ENCODE measurements around the gene VAMP4. TPM values are rescaled to one million over a fixed set of nuclear protein-coding genes. Genes with fewer than 3 reads are reported as not detected.
"Not testable (repeated sequence)": the region's sequence is repeated elsewhere in the genome, so short reads cannot be mapped to it uniquely, and the experiment has no call there.

VAMP4 gene
- total RNA-seq, 5 donors from 2014 or later (not counting 1 experiment from before 2014, with no cell fraction given), result 17.8 to 39.9 (median 33.9) TPM

- ChIA-PET CTCF (no interaction called here), POLR2A (no interaction called here)
- no peaks in the 10 kb centered on the region for H3K27me3 ChIP-seq (replicated peaks in 1 of 2; ENCODE audit: control insufficient read depth in 2 of 2, extremely low read depth in 1 of 2, insufficient read depth in 2 of 2, low read length in 1 of 2)
- peaks cover 0 to 34% of the 10 kb centered on the region in 2 donors for H3K36me3 ChIP-seq (ENCODE audit: control insufficient read depth in 2 of 2, extremely low read depth in 1 of 2, insufficient read depth in 1 of 2, low read length in 1 of 2)
- Mint-ChIP-seq H3K4me3 (no peak overlapping the region), H3K36me3 (peaks cover 70% of the 10 kb centered on the region), H3K27ac (no peak overlapping the region), H3K27me3 (no peaks in the 10 kb centered on the region), H3K9me3 (peaks cover 0 to under 1% (median 0%) of the 10 kb centered on the region in 3 donors), H3K4me1 (no peaks in the 10 kb centered on the region)
- DNase-seq, result no peak
- no peak overlapping the region for H3K4me3 ChIP-seq (ENCODE audit: control insufficient read depth in 1 of 2, extremely low read depth in 1 of 2, low read length in 1 of 2)
- H3K9me3 ChIP-seq, result no peaks in the 10 kb centered on the region
- H3K4me1 ChIP-seq (ENCODE audit: control insufficient read depth in 1 of 2, extremely low read depth in 1 of 2, insufficient read depth in 2 of 2, low read length in 2 of 2), result no peaks in the 10 kb centered on the region
- ATAC-seq (replicated peaks in 1 of 4), result no peak
- no peak overlapping the region for H3K27ac ChIP-seq (ENCODE audit: low read length)
Observed at GRCh38 chr1:171702598-171702997, 39.3 kb downstream of the VAMP4 start.

GRCh38 chr1:171699531-171699930 is 42.3 kb downstream of the VAMP4 start:
- Mint-ChIP-seq H3K27ac (no peak overlapping the region), H3K36me3 (peaks cover 62% of the 10 kb centered on the region), H3K4me1 (no peaks in the 10 kb centered on the region), H3K27me3 (no peaks in the 10 kb centered on the region), H3K4me3 (no peak overlapping the region), H3K9me3 (peaks cover 14 to 15% (median 15%) of the 10 kb centered on the region in 3 donors)
- Histone ChIP-seq H3K27me3 (replicated peaks in 1 of 2; ENCODE audit: control insufficient read depth in 2 of 2, extremely low read depth in 1 of 2, insufficient read depth in 2 of 2, low read length in 1 of 2) (no peaks in the 10 kb centered on the region), H3K9me3 (no peaks in the 10 kb centered on the region), H3K36me3 (ENCODE audit: control insufficient read depth in 2 of 2, extremely low read depth in 1 of 2, insufficient read depth in 1 of 2, low read length in 1 of 2) (peaks cover 0 to 20% of the 10 kb centered on the region in 2 donors), H3K27ac (ENCODE audit: low read length) (no peak overlapping the region), H3K4me3 (ENCODE audit: control insufficient read depth in 1 of 2, extremely low read depth in 1 of 2, low read length in 1 of 2) (no peak overlapping the region), H3K4me1 (ENCODE audit: control insufficient read depth in 1 of 2, extremely low read depth in 1 of 2, insufficient read depth in 2 of 2, low read length in 2 of 2) (no peaks in the 10 kb centered on the region)
- POLR2A ChIA-PET, result no interaction called here
- DNase-seq, result no peak
- CTCF ChIA-PET, result no interaction called here
- ATAC-seq (replicated peaks in 1 of 4), result no peak
- 100% methylated on average over 2 of the region's 2 CpGs for WGBS (ENCODE audit: insufficient coverage)

GRCh38 chr1:171695772-171696171 is 46.1 kb downstream of the VAMP4 start:
- H3K36me3 ChIP-seq (ENCODE audit: control insufficient read depth in 2 of 2, extremely low read depth in 1 of 2, insufficient read depth in 1 of 2, low read length in 1 of 2); H3K27me3 Mint-ChIP-seq; ATAC-seq (replicated peaks in 1 of 4); DNase-seq; H3K9me3 ChIP-seq; H3K27ac ChIP-seq (ENCODE audit: low read length); POLR2A ChIA-PET; H3K4me1 ChIP-seq (ENCODE audit: control insufficient read depth in 1 of 2, extremely low read depth in 1 of 2, insufficient read depth in 2 of 2, low read length in 2 of 2); CTCF ChIA-PET; H3K27me3 ChIP-seq (replicated peaks in 1 of 2; ENCODE audit: control insufficient read depth in 2 of 2, extremely low read depth in 1 of 2, insufficient read depth in 2 of 2, low read length in 1 of 2); H3K4me1 Mint-ChIP-seq; H3K27ac Mint-ChIP-seq; H3K4me3 ChIP-seq (ENCODE audit: control insufficient read depth in 1 of 2, extremely low read depth in 1 of 2, low read length in 1 of 2); H3K4me3 Mint-ChIP-seq: not testable (repeated sequence)
- peaks cover 15 to 22% (median 16%) of the 10 kb centered on the region in 3 donors for H3K9me3 Mint-ChIP-seq
- 98% methylated on average over 11 of the region's 14 CpGs for WGBS (ENCODE audit: insufficient coverage)
- H3K36me3 Mint-ChIP-seq, result peaks cover 31% of the 10 kb centered on the region

- H3K27ac Mint-ChIP-seq; H3K9me3 ChIP-seq; POLR2A ChIA-PET; DNase-seq; CTCF ChIA-PET; H3K4me3 Mint-ChIP-seq; H3K4me1 Mint-ChIP-seq; H3K27me3 ChIP-seq (replicated peaks in 1 of 2; ENCODE audit: control insufficient read depth in 2 of 2, extremely low read depth in 1 of 2, insufficient read depth in 2 of 2, low read length in 1 of 2); ATAC-seq (replicated peaks in 1 of 4); H3K27ac ChIP-seq (ENCODE audit: low read length); H3K4me1 ChIP-seq (ENCODE audit: control insufficient read depth in 1 of 2, extremely low read depth in 1 of 2, insufficient read depth in 2 of 2, low read length in 2 of 2); H3K27me3 Mint-ChIP-seq; H3K36me3 ChIP-seq (ENCODE audit: control insufficient read depth in 2 of 2, extremely low read depth in 1 of 2, insufficient read depth in 1 of 2, low read length in 1 of 2); H3K4me3 ChIP-seq (ENCODE audit: control insufficient read depth in 1 of 2, extremely low read depth in 1 of 2, low read length in 1 of 2): not testable (repeated sequence)
- H3K36me3 Mint-ChIP-seq, result peaks cover 14% of the 10 kb centered on the region
- peaks cover 16 to 23% (median 16%) of the 10 kb centered on the region in 3 donors for H3K9me3 Mint-ChIP-seq
- no CpG with 5 or more reads among the region's 23 CpGs for WGBS (ENCODE audit: insufficient coverage)
Observed at GRCh38 chr1:171693541-171693940, 48.3 kb downstream of the VAMP4 start.

- DNase-seq, result no peak
- no peak overlapping the region for H3K27ac ChIP-seq (ENCODE audit: low read length)
- WGBS (ENCODE audit: insufficient coverage), result 65% methylated on average over 5 of the region's 8 CpGs
- Mint-ChIP-seq H3K9me3 (peaks cover 7 to 14% (median 10%) of the 10 kb centered on the region in 3 donors), H3K4me3 (no peak overlapping the region), H3K27ac (no peak overlapping the region), H3K27me3 (peaks cover 3 to 7% of the 10 kb centered on the region in 2 donors), H3K4me1 (no peaks in the 10 kb centered on the region), H3K36me3 (no peaks in the 10 kb centered on the region)
- no peaks in the 10 kb centered on the region for H3K4me1 ChIP-seq (ENCODE audit: control insufficient read depth in 1 of 2, extremely low read depth in 1 of 2, insufficient read depth in 2 of 2, low read length in 2 of 2)
- H3K9me3 ChIP-seq, result no peaks in the 10 kb centered on the region
- no peak for ATAC-seq (replicated peaks in 1 of 4)
- POLR2A ChIA-PET, result no interaction called here
- no peak overlapping the region for H3K4me3 ChIP-seq (ENCODE audit: control insufficient read depth in 1 of 2, extremely low read depth in 1 of 2, low read length in 1 of 2)
- no peaks in the 10 kb centered on the region for H3K36me3 ChIP-seq (ENCODE audit: control insufficient read depth in 2 of 2, extremely low read depth in 1 of 2, insufficient read depth in 1 of 2, low read length in 1 of 2)
- H3K27me3 ChIP-seq (replicated peaks in 1 of 2; ENCODE audit: control insufficient read depth in 2 of 2, extremely low read depth in 1 of 2, insufficient read depth in 2 of 2, low read length in 1 of 2), result no peaks in the 10 kb centered on the region
- CTCF ChIA-PET, result no interaction called here
Observed at GRCh38 chr1:171683870-171684269, 58.0 kb downstream of the VAMP4 start.

- no peak for ATAC-seq (replicated peaks in 1 of 4)
- no peaks in the 10 kb centered on the region for H3K36me3 Mint-ChIP-seq
- no peak overlapping the region for H3K27ac Mint-ChIP-seq
- peaks cover 0 to 2% of the 10 kb centered on the region in 2 experiments for H3K27me3 ChIP-seq (replicated peaks in 1 of 2; ENCODE audit: control insufficient read depth in 2 of 2, extremely low read depth in 1 of 2, insufficient read depth in 2 of 2, low read length in 1 of 2)
- no peak overlapping the region for H3K4me3 Mint-ChIP-seq
- H3K4me1 Mint-ChIP-seq, result no peaks in the 10 kb centered on the region
- peaks cover 0 to 5% (median 3%) of the 10 kb centered on the region in 3 donors for H3K9me3 Mint-ChIP-seq
- no peak for DNase-seq
- peaks cover 8 to 12% of the 10 kb centered on the region in 2 donors for H3K27me3 Mint-ChIP-seq
- H3K9me3 ChIP-seq, result no peaks in the 10 kb centered on the region
- no peaks in the 10 kb centered on the region for H3K36me3 ChIP-seq (ENCODE audit: control insufficient read depth in 2 of 2, extremely low read depth in 1 of 2, insufficient read depth in 1 of 2, low read length in 1 of 2)
- 74% methylated on average over 2 of the region's 3 CpGs for WGBS (ENCODE audit: insufficient coverage)
- no peak overlapping the region for H3K27ac ChIP-seq (ENCODE audit: low read length)
- ChIA-PET POLR2A (no interaction called here), CTCF (no interaction called here)
- no peak overlapping the region for H3K4me3 ChIP-seq (ENCODE audit: control insufficient read depth in 1 of 2, extremely low read depth in 1 of 2, low read length in 1 of 2)
- no peaks in the 10 kb centered on the region for H3K4me1 ChIP-seq (ENCODE audit: control insufficient read depth in 1 of 2, extremely low read depth in 1 of 2, insufficient read depth in 2 of 2, low read length in 2 of 2)
Observed at GRCh38 chr1:171680339-171680738, 61.5 kb downstream of the VAMP4 start.

GRCh38 chr1:171676823-171677222 is 65.0 kb downstream of the VAMP4 start:
- WGBS (ENCODE audit: insufficient coverage), result 100% methylated on average over 1 of the region's 2 CpGs
- H3K4me1 Mint-ChIP-seq, result no peaks in the 10 kb centered on the region
- H3K27ac Mint-ChIP-seq, result no peak overlapping the region
- Histone ChIP-seq H3K27me3 (replicated peaks in 1 of 2; ENCODE audit: control insufficient read depth in 2 of 2, extremely low read depth in 1 of 2, insufficient read depth in 2 of 2, low read length in 1 of 2) (peaks cover 0 to 2% of the 10 kb centered on the region in 2 experiments), H3K9me3 (no peaks in the 10 kb centered on the region), H3K27ac (ENCODE audit: low read length) (no peak overlapping the region), H3K4me3 (ENCODE audit: control insufficient read depth in 1 of 2, extremely low read depth in 1 of 2, low read length in 1 of 2) (no peak overlapping the region), H3K4me1 (ENCODE audit: control insufficient read depth in 1 of 2, extremely low read depth in 1 of 2, insufficient read depth in 2 of 2, low read length in 2 of 2) (no peaks in the 10 kb centered on the region), H3K36me3 (ENCODE audit: control insufficient read depth in 2 of 2, extremely low read depth in 1 of 2, insufficient read depth in 1 of 2, low read length in 1 of 2) (no peaks in the 10 kb centered on the region)
- CTCF ChIA-PET, result interaction anchor here in 1 of 2 donors (0.6 kb wide), 1 partner anchor 32 kb away, joined by 6 read pairs; no protein-coding TSS in a partner anchor
- peaks cover 5 to 6% of the 10 kb centered on the region in 2 donors for H3K27me3 Mint-ChIP-seq
- no peak overlapping the region for H3K4me3 Mint-ChIP-seq
- POLR2A ChIA-PET, result interaction anchor here in 1 of 2 donors (0.7 kb wide), 1 partner anchor 893 kb away, joined by 6 read pairs; no protein-coding TSS in a partner anchor
- H3K36me3 Mint-ChIP-seq, result no peaks in the 10 kb centered on the region
- H3K9me3 Mint-ChIP-seq, result peaks cover 0 to under 1% (median 0%) of the 10 kb centered on the region in 3 donors
- DNase-seq (no peak), ATAC-seq (replicated peaks in 1 of 4) (no peak)

All from T-cell (primary cell).